Peyer's patch (tissue), 4 donors: ENCODE data around the gene MICB. TPM values are rescaled to one million over a fixed set of nuclear protein-coding genes. Genes with fewer than 3 reads are reported as not detected.

Experiments used
- DNase-seq, 3 donors: peaks; one replicate each; pipeline ENCODE4 v3.0.0-alpha.2; 2017 to 2019
- H3K27ac ChIP-seq, 4 donors: fragments of 200-600 bp; sonication (generic); one replicate each; pipeline ENCODE4 v1.5.1; 2016 to 2019
- H3K27me3 ChIP-seq, 2 donors: fragments of 200-600 bp; sonication (generic); one replicate each; pipeline ENCODE4 v1.5.1; 2019
- H3K36me3 ChIP-seq, 3 donors: fragments of 200-600 bp; sonication (generic); one replicate each; pipeline ENCODE4 v1.5.1; 2016 to 2019
- H3K4me1 ChIP-seq, 4 donors: fragments of 200-600 bp; sonication (generic); one replicate each; pipeline ENCODE4 v1.5.1; 2016 to 2019
- H3K4me3 ChIP-seq, 4 donors: fragments of 200-600 bp; sonication (generic); 1 replicate in 3 of 4; 2 replicates in 1 of 4; pipeline ENCODE4 v1.5.1; 2016 to 2019; ENCODE audit warnings: mild to moderate bottlenecking in 1 of 4
- H3K9me3 ChIP-seq, 4 donors: fragments of 200-600 bp; sonication (generic); one replicate each; pipeline ENCODE4 v1.5.1; 2016 to 2019; ENCODE audit warnings: mild to moderate bottlenecking in 1 of 4
- POLR2A ChIP-seq, 2 donors: fragments of 450-650 bp; IDR thresholded peaks; one replicate each; pipeline ENCODE4 v1.5.1; 2017; ENCODE audit warnings: antibody characterized with exemption in 2 of 2, mild to moderate bottlenecking in 2 of 2, moderate library complexity in 2 of 2
- total RNA-seq, 4 donors: library from RNA; depleted of rRNA; stranded (reverse); fragments of >200 nt; gene quantifications; one replicate each; pipeline ENCODE4 v1.1.0, GENCODE V29; 2016
- TF ChIP-seq, protein P1 (sequence below), 6 experiments: fragments of 450-650 bp in 4 of 6; fragments of 200-600 bp in 2 of 6; sonication (generic) in 1 of 6; IDR thresholded peaks; one replicate each; pipeline ENCODE4 v1.5.1; 2017 to 2019; ENCODE audit warnings: antibody characterized with exemption in 6 of 6, mild to moderate bottlenecking in 3 of 6, moderate library complexity in 1 of 6

Gene MICB
- total RNA-seq, 4 donors from 2014 or later = 4.7 to 9.9 (median 8.0) TPM

DNA sequence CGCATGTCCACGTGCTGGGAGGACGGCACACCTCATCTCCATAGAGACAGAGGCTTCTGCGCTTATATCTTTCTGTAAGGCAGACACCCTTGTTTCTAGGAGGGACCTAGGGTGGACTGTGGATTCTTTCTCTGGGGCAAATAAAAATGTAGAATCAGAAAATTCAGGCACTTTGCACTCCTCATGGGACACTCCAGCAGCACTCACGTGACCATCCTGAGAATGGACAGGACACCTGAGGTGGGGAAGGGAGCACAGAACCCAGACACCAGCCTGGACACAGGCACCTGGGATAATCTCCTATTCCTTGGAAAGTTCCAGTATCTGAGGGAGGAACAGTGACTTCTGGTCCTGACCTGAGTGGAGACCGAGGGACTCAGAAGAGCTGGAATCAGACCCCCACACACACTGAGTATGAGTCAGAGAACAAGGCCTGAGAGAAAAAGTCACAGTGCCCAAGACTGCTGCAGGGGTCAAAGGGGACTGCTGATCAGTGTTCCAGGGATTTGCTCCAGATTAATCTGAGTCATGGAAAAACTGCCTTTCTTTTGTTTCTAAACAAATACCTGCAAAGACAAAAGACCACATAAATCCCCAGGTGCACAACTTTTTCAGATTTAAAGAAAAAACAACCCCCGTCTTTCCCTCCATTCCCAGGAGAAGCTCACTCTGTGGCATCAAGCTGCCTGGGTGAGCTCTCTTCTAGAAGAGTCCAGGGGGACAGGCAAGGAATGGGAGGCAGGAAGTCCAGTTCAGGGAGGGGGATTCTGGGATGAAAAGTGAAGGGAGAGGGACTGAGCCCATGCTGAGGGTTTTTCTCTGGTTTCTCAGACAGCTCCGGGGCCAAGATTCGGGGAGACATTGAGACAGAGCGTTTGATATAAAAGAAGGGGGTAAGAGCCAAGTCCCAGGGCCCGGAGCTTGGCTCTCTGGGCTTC lies 35.6 kb upstream of the MICB start:
- H3K4me1 ChIP-seq = peaks cover 0 to 30% (median 0%) of the 10 kb centered on the region in 4 donors
- no peak for TF ChIP-seq POLR2A (IDR thresholded peaks at IDR 0.05)
- TF ChIP-seq, protein P1, sequence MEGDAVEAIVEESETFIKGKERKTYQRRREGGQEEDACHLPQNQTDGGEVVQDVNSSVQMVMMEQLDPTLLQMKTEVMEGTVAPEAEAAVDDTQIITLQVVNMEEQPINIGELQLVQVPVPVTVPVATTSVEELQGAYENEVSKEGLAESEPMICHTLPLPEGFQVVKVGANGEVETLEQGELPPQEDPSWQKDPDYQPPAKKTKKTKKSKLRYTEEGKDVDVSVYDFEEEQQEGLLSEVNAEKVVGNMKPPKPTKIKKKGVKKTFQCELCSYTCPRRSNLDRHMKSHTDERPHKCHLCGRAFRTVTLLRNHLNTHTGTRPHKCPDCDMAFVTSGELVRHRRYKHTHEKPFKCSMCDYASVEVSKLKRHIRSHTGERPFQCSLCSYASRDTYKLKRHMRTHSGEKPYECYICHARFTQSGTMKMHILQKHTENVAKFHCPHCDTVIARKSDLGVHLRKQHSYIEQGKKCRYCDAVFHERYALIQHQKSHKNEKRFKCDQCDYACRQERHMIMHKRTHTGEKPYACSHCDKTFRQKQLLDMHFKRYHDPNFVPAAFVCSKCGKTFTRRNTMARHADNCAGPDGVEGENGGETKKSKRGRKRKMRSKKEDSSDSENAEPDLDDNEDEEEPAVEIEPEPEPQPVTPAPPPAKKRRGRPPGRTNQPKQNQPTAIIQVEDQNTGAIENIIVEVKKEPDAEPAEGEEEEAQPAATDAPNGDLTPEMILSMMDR (IDR thresholded peaks at IDR 0.05) = no peak
- no peaks in the 10 kb centered on the region for H3K36me3 ChIP-seq
- DNase-seq = peak in 1 of 3 donors; percentile 39
- H3K27ac ChIP-seq = peak overlapping the region; percentile 74 to 88 (median 82)
- no peaks in the 10 kb centered on the region for H3K9me3 ChIP-seq
- H3K4me3 ChIP-seq = peak overlapping the region; percentile 57 to 80 (median 68)
- no peaks in the 10 kb centered on the region for H3K27me3 ChIP-seq

- Histone ChIP-seq H3K27ac (peak overlapping the region; percentile 74 to 88 (median 82)), H3K4me1 (peaks cover 0 to 30% (median 2%) of the 10 kb centered on the region in 4 donors), H3K27me3 (no peaks in the 10 kb centered on the region), H3K9me3 (no peaks in the 10 kb centered on the region), H3K36me3 (no peaks in the 10 kb centered on the region), H3K4me3 (peak overlapping the region; percentile 57 to 80 (median 68))
- TF ChIP-seq POLR2A (IDR thresholded peaks at IDR 0.05) = peak; percentile 89 to 95
- TF ChIP-seq, protein P1 (IDR thresholded peaks at IDR 0.05) = no peak
- peak; percentile 93 to 98 (median 98) for DNase-seq
Measured at GRCh38 chr6:31462964-31463870, 34.7 kb upstream of the MICB start.

GRCh38 chr6:31464252-31465184 lies 33.4 kb upstream of the MICB start:
- DNase-seq = no peak
- H3K27me3 ChIP-seq = no peaks in the 10 kb centered on the region
- TF ChIP-seq, protein P1 (IDR thresholded peaks at IDR 0.05) = no peak
- no peak for TF ChIP-seq POLR2A (IDR thresholded peaks at IDR 0.05)
- H3K9me3 ChIP-seq = no peaks in the 10 kb centered on the region
- H3K4me3 ChIP-seq = peak overlapping the region; percentile 57 to 80 (median 68)
- peaks cover 0 to 30% (median 2%) of the 10 kb centered on the region in 4 donors for H3K4me1 ChIP-seq
- H3K27ac ChIP-seq = peak overlapping the region in 1 of 4 donors; percentile 88
- H3K36me3 ChIP-seq = no peaks in the 10 kb centered on the region

GRCh38 chr6:31465185-31465536 lies 32.8 kb upstream of the MICB start:
- Histone ChIP-seq H3K27me3 (no peaks in the 10 kb centered on the region), H3K4me3 (peak overlapping the region in 3 of 4 donors; percentile 67 to 80 (median 68)), H3K36me3 (no peaks in the 10 kb centered on the region), H3K9me3 (no peaks in the 10 kb centered on the region), H3K27ac (no peak overlapping the region), H3K4me1 (peaks cover 0 to 30% (median 2%) of the 10 kb centered on the region in 4 donors)
- no peak for TF ChIP-seq POLR2A (IDR thresholded peaks at IDR 0.05)
- TF ChIP-seq, protein P1 (IDR thresholded peaks at IDR 0.05) = no peak
- no peak for DNase-seq
